VCaP (cell line): ENCODE measurements around the gene RING1.

Experiments
- H3K27ac ChIP-seq: fragments of 450-650 bp; 2 replicates; pipeline ENCODE4 v1.5.1; 2017
- TF ChIP-seq, protein P1 (sequence below): fragments of 450-650 bp; conservative IDR thresholded peaks from 2 replicates; pipeline ENCODE4 v1.5.1; 2017; ENCODE audit warnings: mild to moderate bottlenecking, moderate library complexity

The RING1 gene

DNA sequence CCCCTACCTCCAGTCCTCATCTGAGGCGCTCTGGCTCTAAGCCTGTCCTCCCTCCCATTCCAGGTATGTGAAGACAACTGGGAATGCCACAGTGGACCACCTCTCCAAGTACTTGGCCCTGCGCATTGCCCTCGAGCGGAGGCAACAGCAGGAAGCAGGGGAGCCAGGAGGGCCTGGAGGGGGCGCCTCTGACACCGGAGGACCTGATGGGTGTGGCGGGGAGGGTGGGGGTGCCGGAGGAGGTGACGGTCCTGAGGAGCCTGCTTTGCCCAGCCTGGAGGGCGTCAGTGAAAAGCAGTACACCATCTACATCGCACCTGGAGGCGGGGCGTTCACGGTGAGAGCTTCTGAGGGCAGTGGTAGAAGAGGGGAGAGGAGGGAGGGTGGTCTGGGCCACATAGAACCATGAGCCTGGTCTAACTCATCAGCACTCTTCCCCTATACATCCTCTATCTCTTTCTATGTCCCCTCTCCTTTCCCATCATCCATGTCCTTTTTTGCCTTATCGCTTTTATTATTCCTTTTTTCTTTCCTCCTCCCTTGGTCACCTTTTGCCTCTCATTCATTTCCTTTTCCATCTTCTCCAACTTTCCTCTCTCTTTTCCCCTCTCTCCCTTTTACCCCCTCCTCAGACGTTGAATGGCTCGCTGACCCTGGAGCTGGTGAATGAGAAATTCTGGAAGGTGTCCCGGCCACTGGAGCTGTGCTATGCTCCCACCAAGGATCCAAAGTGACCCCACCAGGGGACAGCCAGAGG, 3.5 kb downstream of the RING1 start:
- TF ChIP-seq, protein P1, sequence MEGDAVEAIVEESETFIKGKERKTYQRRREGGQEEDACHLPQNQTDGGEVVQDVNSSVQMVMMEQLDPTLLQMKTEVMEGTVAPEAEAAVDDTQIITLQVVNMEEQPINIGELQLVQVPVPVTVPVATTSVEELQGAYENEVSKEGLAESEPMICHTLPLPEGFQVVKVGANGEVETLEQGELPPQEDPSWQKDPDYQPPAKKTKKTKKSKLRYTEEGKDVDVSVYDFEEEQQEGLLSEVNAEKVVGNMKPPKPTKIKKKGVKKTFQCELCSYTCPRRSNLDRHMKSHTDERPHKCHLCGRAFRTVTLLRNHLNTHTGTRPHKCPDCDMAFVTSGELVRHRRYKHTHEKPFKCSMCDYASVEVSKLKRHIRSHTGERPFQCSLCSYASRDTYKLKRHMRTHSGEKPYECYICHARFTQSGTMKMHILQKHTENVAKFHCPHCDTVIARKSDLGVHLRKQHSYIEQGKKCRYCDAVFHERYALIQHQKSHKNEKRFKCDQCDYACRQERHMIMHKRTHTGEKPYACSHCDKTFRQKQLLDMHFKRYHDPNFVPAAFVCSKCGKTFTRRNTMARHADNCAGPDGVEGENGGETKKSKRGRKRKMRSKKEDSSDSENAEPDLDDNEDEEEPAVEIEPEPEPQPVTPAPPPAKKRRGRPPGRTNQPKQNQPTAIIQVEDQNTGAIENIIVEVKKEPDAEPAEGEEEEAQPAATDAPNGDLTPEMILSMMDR = no peak
- H3K27ac ChIP-seq = no peak overlapping the region

DNA sequence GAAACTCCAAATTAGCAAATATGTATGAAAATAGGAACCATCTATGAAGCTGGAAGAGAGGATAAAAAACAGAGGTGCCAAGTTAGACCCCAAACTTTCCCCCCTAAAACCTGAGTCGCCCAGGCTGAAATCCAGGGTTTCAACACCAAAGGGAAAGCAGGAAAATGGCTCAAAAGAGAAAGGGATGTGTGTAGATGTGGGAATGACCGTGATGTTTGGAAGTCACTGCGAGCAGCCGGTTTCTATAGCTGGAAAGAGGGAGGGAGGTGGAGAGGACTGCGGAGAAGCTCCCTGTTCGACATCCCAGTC, 4.5 kb downstream of the RING1 start:
- H3K27ac ChIP-seq = peak overlapping the region; percentile 35; the same call in 1 of the 2 replicates
- TF ChIP-seq, protein P1 = no peak

DNA sequence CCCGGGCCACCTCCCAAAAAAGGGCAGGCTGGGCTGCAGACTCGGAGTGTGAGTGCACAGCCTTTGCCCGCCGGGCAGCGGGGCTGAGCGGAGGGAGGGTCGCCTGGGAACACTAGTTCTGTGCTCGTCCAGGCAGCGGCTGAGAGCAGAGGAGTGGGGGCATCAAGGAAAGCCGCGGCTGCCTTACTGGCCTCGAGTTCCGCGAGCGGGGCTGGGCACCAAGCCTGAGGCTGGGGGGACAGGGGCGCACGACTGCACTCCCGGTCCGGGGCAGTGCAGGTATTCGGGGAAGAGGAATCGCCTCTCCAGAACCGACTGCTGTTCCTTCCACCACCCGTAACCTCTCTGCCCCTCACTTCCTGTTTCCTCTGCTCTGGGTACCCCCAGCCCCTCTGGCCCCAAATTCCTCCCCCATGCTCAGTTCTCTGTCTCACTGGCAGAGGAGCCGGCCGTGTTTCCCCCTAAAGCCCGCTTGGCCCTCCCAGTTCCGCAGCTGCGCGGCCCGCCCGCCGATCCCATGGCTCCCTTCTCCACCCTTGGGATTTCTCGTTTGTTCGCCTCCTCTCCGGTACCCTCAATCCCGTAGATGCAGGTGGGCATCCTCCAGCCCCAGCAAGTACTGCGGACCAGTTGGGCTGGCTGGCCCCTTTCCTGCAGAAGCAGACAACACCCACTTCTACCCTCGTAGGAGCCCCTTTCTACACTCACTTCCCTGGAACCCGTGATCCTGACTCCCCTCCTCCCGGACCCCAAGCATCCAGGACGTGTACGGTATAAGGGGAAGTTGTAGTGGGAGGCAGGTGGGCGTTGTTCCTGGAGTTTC, 5.1 kb downstream of the RING1 start:
- TF ChIP-seq, protein P1 = no peak
- peak overlapping the region; percentile 35; the same call in 1 of the 2 replicates for H3K27ac ChIP-seq

DNA sequence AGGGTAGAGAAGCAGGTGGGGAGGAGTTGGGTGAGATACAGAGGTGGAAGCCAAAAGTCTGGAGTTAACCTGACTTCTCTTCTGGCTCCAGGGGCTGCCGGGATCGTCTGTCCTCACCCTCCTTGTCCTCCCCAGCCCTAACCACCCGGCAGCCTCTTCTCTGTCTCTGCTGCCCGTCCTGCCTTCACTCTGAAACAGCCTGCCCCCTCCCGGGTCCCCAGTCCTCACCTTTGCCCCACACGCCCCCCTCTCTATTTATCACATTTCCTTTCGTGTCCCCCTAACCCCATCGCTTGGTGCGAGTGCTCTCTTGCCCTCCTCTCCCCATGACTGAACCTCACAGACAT, 5.7 kb downstream of the RING1 start:
- TF ChIP-seq, protein P1 = no peak

DNA sequence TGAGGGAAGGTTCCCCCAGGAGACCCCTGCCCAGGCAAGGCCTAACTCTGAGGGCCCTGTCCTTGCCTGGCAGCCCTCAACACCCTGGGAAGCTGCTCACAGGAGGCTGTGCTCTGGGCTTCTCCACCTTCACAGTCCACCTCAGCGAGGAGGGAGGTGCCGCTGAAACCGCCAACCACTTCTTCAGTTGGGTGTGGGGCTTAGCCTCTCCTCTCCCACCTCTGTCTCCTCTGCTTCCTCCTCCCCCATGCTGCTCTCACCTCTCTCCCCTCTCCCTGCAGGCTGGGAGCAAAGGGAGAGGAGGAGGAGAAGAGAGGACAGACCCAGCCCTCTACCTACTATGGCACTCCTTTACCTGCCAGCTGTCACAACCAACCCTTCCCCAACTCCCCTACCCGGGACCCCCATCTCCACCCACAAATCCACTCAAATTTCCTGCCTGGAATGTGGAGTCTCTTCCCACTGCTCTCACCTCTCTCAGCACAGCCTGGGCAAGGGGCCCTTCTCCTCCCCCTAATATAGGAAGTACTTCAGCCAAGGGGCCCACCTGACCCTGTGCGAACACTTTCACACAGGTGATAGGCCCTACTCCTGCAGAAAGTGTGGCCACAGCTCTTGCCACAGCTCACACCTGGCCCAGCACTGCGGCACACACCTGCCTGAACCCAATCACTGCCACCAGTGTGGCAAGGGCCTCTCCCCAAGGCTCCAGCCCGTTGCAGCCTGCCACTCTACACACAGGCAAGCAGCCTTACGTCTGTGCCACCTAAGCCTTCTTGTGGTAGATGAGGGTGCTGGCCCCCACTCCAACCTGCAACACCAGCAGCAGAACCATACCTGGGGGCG, 7.2 kb downstream of the RING1 start:
- TF ChIP-seq, protein P1 = no peak

More for the DNA sequence above, 5.7 kb downstream of the RING1 start:
- H3K27ac ChIP-seq = no peak overlapping the region

DNA sequence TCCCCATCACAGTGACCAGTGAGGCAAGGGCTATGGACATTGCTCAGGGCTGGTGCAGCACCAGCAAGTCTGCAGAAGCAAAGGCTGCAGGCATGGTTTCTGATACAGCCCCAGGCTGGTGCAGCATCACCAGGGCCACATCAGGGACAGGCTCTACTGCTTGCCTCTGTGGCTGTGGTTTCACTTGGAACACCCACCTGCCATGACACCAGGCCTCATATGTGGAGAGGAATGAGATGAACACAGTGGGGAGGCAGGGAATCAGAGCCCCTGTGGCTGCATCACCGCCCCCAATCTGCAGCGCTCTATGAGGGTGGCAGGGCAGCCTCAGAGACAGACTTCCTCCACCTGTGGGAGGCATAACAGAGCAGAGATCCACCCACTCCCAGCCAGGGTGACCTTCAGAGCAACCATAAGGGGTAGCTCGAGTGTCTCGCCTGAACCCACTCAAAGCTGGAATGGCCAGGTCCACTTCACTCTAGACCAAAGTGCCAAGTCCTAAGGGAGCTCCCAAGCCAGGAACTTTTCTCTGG, 7.9 kb downstream of the RING1 start:
- TF ChIP-seq, protein P1 = no peak
- no peak overlapping the region for H3K27ac ChIP-seq

More for the DNA sequence above, 7.2 kb downstream of the RING1 start:
- H3K27ac ChIP-seq = no peak overlapping the region
